ENCODE data around the gene HECA. TPM values are rescaled to one million over a fixed set of nuclear protein-coding genes. Genes with fewer than 3 reads are reported as not detected.

The HECA gene
- total RNA-seq, 1 experiment from 2014 or later, result 14.3 TPM

DNA sequence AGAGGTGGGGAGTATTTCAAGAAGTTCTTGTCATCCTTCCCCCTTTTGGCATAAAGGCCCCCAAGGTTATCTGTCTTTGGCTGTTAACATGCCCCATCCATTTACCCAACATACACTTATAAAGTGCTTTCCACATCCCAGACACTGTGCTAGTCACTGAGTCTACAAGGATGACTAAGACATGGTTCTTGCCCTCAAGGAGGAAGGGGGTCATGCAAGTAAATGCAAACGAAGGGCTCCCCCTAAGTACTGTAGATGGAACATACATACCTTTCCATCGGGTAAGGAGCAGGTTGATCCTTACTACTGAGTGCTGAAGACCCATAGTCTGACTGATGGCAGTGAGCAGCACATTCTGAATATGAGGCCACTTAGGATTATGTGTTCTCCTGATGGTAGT lies 38.3 kb downstream of the HECA start:
- ChIA-PET POLR2A (ENCODE audit: low non-redundant PET) (no interaction called here), CTCF (no interaction called here)
- TF ChIP-seq, protein P1, sequence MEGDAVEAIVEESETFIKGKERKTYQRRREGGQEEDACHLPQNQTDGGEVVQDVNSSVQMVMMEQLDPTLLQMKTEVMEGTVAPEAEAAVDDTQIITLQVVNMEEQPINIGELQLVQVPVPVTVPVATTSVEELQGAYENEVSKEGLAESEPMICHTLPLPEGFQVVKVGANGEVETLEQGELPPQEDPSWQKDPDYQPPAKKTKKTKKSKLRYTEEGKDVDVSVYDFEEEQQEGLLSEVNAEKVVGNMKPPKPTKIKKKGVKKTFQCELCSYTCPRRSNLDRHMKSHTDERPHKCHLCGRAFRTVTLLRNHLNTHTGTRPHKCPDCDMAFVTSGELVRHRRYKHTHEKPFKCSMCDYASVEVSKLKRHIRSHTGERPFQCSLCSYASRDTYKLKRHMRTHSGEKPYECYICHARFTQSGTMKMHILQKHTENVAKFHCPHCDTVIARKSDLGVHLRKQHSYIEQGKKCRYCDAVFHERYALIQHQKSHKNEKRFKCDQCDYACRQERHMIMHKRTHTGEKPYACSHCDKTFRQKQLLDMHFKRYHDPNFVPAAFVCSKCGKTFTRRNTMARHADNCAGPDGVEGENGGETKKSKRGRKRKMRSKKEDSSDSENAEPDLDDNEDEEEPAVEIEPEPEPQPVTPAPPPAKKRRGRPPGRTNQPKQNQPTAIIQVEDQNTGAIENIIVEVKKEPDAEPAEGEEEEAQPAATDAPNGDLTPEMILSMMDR (conservative IDR thresholded peaks at IDR 0.05; ENCODE audit: low read depth, low read length), result no peak
- TF ChIP-seq EZH2 (IDR thresholded peaks at IDR 0.05; ENCODE audit: borderline replicate concordance, low read depth, low read length, poor library complexity, severe bottlenecking), result no peak
- DNase-seq (ENCODE audit: low spot score), result no peak
- H3K4me3 ChIP-seq (ENCODE audit: low read depth, low read length, poor library complexity, severe bottlenecking), result no peak overlapping the region
- BruUV-seq (replicated peaks), result no TSS peak
- intact Hi-C loops (cut with micrococcal nuclease; ENCODE audit: unreplicated experiment), result no loop called here
- H3K4me1 ChIP-seq (ENCODE audit: insufficient read depth, low read length, poor library complexity, severe bottlenecking), result no peaks in the 10 kb centered on the region
- H3K27me3 ChIP-seq (replicated peaks; ENCODE audit: insufficient read depth, low read depth, low read length, poor library complexity), result no peaks in the 10 kb centered on the region
- no peaks in the 10 kb centered on the region for H3K9me3 ChIP-seq (ENCODE audit: low read depth, low read length, poor library complexity, severe bottlenecking)
- H3K36me3 ChIP-seq (ENCODE audit: insufficient read depth, low read length, poor library complexity, severe bottlenecking), result no peaks in the 10 kb centered on the region
- no peak overlapping the region for H3K27ac ChIP-seq (ENCODE audit: low read depth, low read length, poor library complexity, severe bottlenecking)

- no peak for DNase-seq (ENCODE audit: low spot score)
- no peak overlapping the region for H3K4me3 ChIP-seq (ENCODE audit: low read depth, low read length, poor library complexity, severe bottlenecking)
- no peak overlapping the region for H3K27ac ChIP-seq (ENCODE audit: low read depth, low read length, poor library complexity, severe bottlenecking)
- H3K4me1 ChIP-seq (ENCODE audit: insufficient read depth, low read length, poor library complexity, severe bottlenecking), result no peaks in the 10 kb centered on the region
- intact Hi-C loops (cut with micrococcal nuclease; ENCODE audit: unreplicated experiment), result no loop called here
- H3K9me3 ChIP-seq (ENCODE audit: low read depth, low read length, poor library complexity, severe bottlenecking), result no peaks in the 10 kb centered on the region
- ChIA-PET CTCF (no interaction called here), POLR2A (ENCODE audit: low non-redundant PET) (no interaction called here)
- no peaks in the 10 kb centered on the region for H3K36me3 ChIP-seq (ENCODE audit: insufficient read depth, low read length, poor library complexity, severe bottlenecking)
- TF ChIP-seq EZH2 (IDR thresholded peaks at IDR 0.05; ENCODE audit: borderline replicate concordance, low read depth, low read length, poor library complexity, severe bottlenecking), result no peak
- TF ChIP-seq, protein P1 (conservative IDR thresholded peaks at IDR 0.05; ENCODE audit: low read depth, low read length), result no peak
- H3K27me3 ChIP-seq (replicated peaks; ENCODE audit: insufficient read depth, low read depth, low read length, poor library complexity), result no peaks in the 10 kb centered on the region
- BruUV-seq (replicated peaks), result no TSS peak
Observed at GRCh38 chr6:139173822-139174221, 38.9 kb downstream of the HECA start.

GRCh38 chr6:139174961-139175360 lies 40.1 kb downstream of the HECA start:
- no peak for DNase-seq (ENCODE audit: low spot score)
- CTCF ChIA-PET, result no interaction called here
- no peaks in the 10 kb centered on the region for H3K9me3 ChIP-seq (ENCODE audit: low read depth, low read length, poor library complexity, severe bottlenecking)
- POLR2A ChIA-PET (ENCODE audit: low non-redundant PET), result no interaction called here
- H3K27ac ChIP-seq (ENCODE audit: low read depth, low read length, poor library complexity, severe bottlenecking), result no peak overlapping the region
- no peak overlapping the region for H3K4me3 ChIP-seq (ENCODE audit: low read depth, low read length, poor library complexity, severe bottlenecking)
- no TSS peak for BruUV-seq (replicated peaks)
- no peaks in the 10 kb centered on the region for H3K4me1 ChIP-seq (ENCODE audit: insufficient read depth, low read length, poor library complexity, severe bottlenecking)
- no peaks in the 10 kb centered on the region for H3K27me3 ChIP-seq (replicated peaks; ENCODE audit: insufficient read depth, low read depth, low read length, poor library complexity)
- intact Hi-C loops (cut with micrococcal nuclease; ENCODE audit: unreplicated experiment), result no loop called here
- TF ChIP-seq, protein P1 (conservative IDR thresholded peaks at IDR 0.05; ENCODE audit: low read depth, low read length), result no peak
- TF ChIP-seq EZH2 (IDR thresholded peaks at IDR 0.05; ENCODE audit: borderline replicate concordance, low read depth, low read length, poor library complexity, severe bottlenecking), result no peak
- H3K36me3 ChIP-seq (ENCODE audit: insufficient read depth, low read length, poor library complexity, severe bottlenecking), result no peaks in the 10 kb centered on the region

Data from A673 (cell line).